ENCODE data around the gene CAMTA1.

- TF ChIP-seq EZH2phosphoT487 (IDR thresholded peaks at IDR 0.05; ENCODE audit: borderline replicate concordance, low read depth, low read length) (no peak), CTCF (conservative IDR thresholded peaks at IDR 0.05; ENCODE audit: low read length) (no peak)
Observed at GRCh38 chr1:7441143-7441841, 656.0 kb downstream of the CAMTA1 start.
